ENCODE results near the gene ODAD4.

Gene ODAD4

GRCh38 chr17:41972571-41973407 is 42.4 kb downstream of the ODAD4 start:
- no peak for DNase-seq

GRCh38 chr17:41973408-41973811 is 43.0 kb downstream of the ODAD4 start:
- no peak for DNase-seq

GRCh38 chr17:41974031-41974430 is 43.6 kb downstream of the ODAD4 start:
- no peak for DNase-seq

GRCh38 chr17:41974658-41975057 is 44.2 kb downstream of the ODAD4 start:
- no peak for DNase-seq

- no peak for DNase-seq
Measured at GRCh38 chr17:41975099-41976083, 45.0 kb downstream of the ODAD4 start.

- no peak for DNase-seq
Measured at GRCh38 chr17:41976142-41976768, 45.8 kb downstream of the ODAD4 start.

- no peak for DNase-seq
Measured at GRCh38 chr17:41977991-41978390, 47.6 kb downstream of the ODAD4 start.

- no peak for DNase-seq
Measured at GRCh38 chr17:41982026-41982760, 51.8 kb downstream of the ODAD4 start.

GRCh38 chr17:41984454-41984853 is 54.0 kb downstream of the ODAD4 start:
- DNase-seq: no peak

GRCh38 chr17:41985919-41986318 is 55.5 kb downstream of the ODAD4 start:
- DNase-seq: no peak

- no peak for DNase-seq
Measured at GRCh38 chr17:41986634-41987033, 56.2 kb downstream of the ODAD4 start.

GRCh38 chr17:41987642-41988041 is 57.2 kb downstream of the ODAD4 start:
- no peak for DNase-seq

GRCh38 chr17:41988418-41988817 is 58.0 kb downstream of the ODAD4 start:
- DNase-seq: no peak

- no peak for DNase-seq
Measured at GRCh38 chr17:41989702-41990419, 59.4 kb downstream of the ODAD4 start.

- DNase-seq: no peak
Measured at GRCh38 chr17:41992576-41992975, 62.2 kb downstream of the ODAD4 start.

GRCh38 chr17:41996855-41997164 is 66.4 kb downstream of the ODAD4 start:
- DNase-seq: no peak

- no peak for DNase-seq
Measured at GRCh38 chr17:41998497-41998896, 68.1 kb downstream of the ODAD4 start.

GRCh38 chr17:42000413-42001133 is 70.2 kb downstream of the ODAD4 start:
- DNase-seq: no peak

- no peak for DNase-seq
Measured at GRCh38 chr17:42001729-42002128, 71.3 kb downstream of the ODAD4 start.

GRCh38 chr17:42002175-42002791 is 71.9 kb downstream of the ODAD4 start:
- DNase-seq: no peak

GRCh38 chr17:42002792-42003301 is 72.4 kb downstream of the ODAD4 start:
- DNase-seq: no peak

All from NCI-H1694 treated with DMSO at 0.1 percent for 48 hours (cell line).